ENCODE data around the gene CDH13.

Gene CDH13

GRCh38 chr16:83439412-83439811 is 812.6 kb downstream of the CDH13 start:
- DNase-seq (ENCODE audit: low read depth) = no peak

- DNase-seq (ENCODE audit: low read depth) = no peak
Observed at GRCh38 chr16:83441517-83441916, 814.7 kb downstream of the CDH13 start.

GRCh38 chr16:83443972-83444371 is 817.2 kb downstream of the CDH13 start:
- no peak for DNase-seq (ENCODE audit: low read depth)

GRCh38 chr16:83447560-83447959 is 820.8 kb downstream of the CDH13 start:
- DNase-seq (ENCODE audit: low read depth) = no peak

- no peak for DNase-seq (ENCODE audit: low read depth)
Observed at GRCh38 chr16:83449861-83450260, 823.1 kb downstream of the CDH13 start.

- DNase-seq (ENCODE audit: low read depth) = no peak
Observed at GRCh38 chr16:83453977-83454376, 827.2 kb downstream of the CDH13 start.

- DNase-seq (ENCODE audit: low read depth) = no peak
Observed at GRCh38 chr16:83455716-83456115, 828.9 kb downstream of the CDH13 start.

GRCh38 chr16:83456934-83457333 is 830.2 kb downstream of the CDH13 start:
- no peak for DNase-seq (ENCODE audit: low read depth)

- DNase-seq (ENCODE audit: low read depth) = no peak
Observed at GRCh38 chr16:83458612-83459011, 831.8 kb downstream of the CDH13 start.

- DNase-seq (ENCODE audit: low read depth) = no peak
Observed at GRCh38 chr16:83464991-83465390, 838.2 kb downstream of the CDH13 start.

GRCh38 chr16:83470416-83470815 is 843.6 kb downstream of the CDH13 start:
- no peak for DNase-seq (ENCODE audit: low read depth)

- no peak for DNase-seq (ENCODE audit: low read depth)
Observed at GRCh38 chr16:83472776-83473501, 846.2 kb downstream of the CDH13 start.

- DNase-seq (ENCODE audit: low read depth) = no peak
Observed at GRCh38 chr16:83473926-83474650, 847.3 kb downstream of the CDH13 start.

- no peak for DNase-seq (ENCODE audit: low read depth)
Observed at GRCh38 chr16:83475108-83475507, 848.3 kb downstream of the CDH13 start.

GRCh38 chr16:83481589-83481988 is 854.8 kb downstream of the CDH13 start:
- no peak for DNase-seq (ENCODE audit: low read depth)

- no peak for DNase-seq (ENCODE audit: low read depth)
Observed at GRCh38 chr16:83482545-83483162, 855.9 kb downstream of the CDH13 start.

GRCh38 chr16:83490073-83490472 is 863.3 kb downstream of the CDH13 start:
- DNase-seq (ENCODE audit: low read depth) = no peak

GRCh38 chr16:83494459-83494858 is 867.7 kb downstream of the CDH13 start:
- no peak for DNase-seq (ENCODE audit: low read depth)

- no peak for DNase-seq (ENCODE audit: low read depth)
Observed at GRCh38 chr16:83501481-83501880, 874.7 kb downstream of the CDH13 start.

- DNase-seq (ENCODE audit: low read depth) = no peak
Observed at GRCh38 chr16:83508295-83508694, 881.5 kb downstream of the CDH13 start.

- no peak for DNase-seq (ENCODE audit: low read depth)
Observed at GRCh38 chr16:83509316-83509715, 882.5 kb downstream of the CDH13 start.

- no peak for DNase-seq (ENCODE audit: low read depth)
Observed at GRCh38 chr16:83510906-83511305, 884.1 kb downstream of the CDH13 start.

Measured in stimulated activated CD4-positive, alpha-beta T cell treated with anti-CD3 and anti-CD28 coated beads, Interleukin-2, amount 100 ng/mL, for 4 hours (primary cell).